HL-60/S4 treated with retinoic acid at 250 ng/mL for 4 days and 3 days (cell line): ENCODE results near the gene CDK8.
"Not testable (repeated sequence)": the region's sequence is repeated elsewhere in the genome, so short reads cannot be mapped to it uniquely, and the experiment has no call there.

Source experiments
- in situ Hi-C: fragments of 300-500 bp; cut with MboI; formaldehyde crosslinking; loops from 2 replicates; pipeline ENCODE4 v1.7.0; 2022; ENCODE audit warnings: low sequenced_read_pairs

CDK8 gene

DNA sequence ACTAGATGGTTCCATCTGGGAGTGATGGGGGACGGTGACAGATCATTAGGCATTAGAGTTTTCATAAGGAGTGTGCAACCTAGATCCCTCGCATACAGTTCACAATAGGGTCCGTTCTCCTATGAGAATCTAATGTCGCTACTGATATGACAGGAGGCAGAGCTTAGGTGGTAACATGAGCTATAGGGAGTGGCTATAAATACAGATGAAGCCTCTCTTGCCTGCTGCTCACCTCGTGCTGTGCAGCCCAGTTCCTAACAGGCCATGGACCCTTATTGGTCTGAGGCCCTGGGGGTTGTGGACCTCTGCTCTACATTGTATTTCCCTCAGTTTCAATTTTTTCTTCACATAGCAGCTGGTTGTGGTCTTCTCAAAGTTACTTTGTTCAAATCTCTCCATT, 56.5 kb downstream of the CDK8 start:
- in situ Hi-C loops, result no loop called here

DNA sequence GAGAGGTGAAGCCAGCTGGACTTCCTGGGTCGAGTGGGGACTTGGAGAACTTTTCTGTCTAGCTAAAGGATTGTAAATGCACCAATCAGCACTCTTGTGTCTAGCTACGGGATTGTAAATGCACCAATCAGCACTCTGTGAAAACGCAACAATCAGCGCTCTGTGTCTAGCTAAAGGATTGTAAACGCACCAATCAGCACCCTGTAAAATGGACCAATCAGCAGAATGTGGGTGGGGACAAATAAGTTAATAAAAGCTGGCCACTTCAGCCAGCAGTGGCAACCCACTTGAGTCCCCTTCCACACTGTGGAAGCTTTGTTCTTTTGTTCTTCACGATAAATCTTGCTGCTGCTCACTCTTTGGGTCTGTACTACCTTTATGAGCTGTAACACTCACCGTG, 58.1 kb downstream of the CDK8 start:
- in situ Hi-C loops, result not testable (repeated sequence)

DNA sequence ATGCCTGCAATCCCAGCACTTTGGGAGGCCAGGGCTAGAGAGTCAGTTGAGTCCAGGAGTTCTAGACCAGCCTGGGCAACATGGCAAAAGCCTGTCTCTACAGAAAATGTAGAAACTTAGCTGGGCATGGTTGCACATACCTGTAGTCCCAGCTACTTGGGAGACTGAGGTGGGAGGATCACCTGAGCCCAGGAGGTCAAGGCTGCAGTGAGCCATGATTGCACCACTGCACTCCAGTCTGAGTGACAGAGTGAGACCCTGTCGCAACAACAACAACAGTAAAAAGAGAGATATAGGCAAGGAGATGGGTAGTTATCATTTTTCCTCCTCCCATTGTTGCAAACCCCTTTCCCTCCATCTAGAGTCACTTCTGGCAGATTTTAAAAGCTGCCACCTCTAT, 62.2 kb downstream of the CDK8 start:
- in situ Hi-C loops, result not testable (repeated sequence)

- in situ Hi-C loops, result no loop called here
These were observed 66.8 kb downstream of the CDK8 start for GRCh38 chr13:26320766-26321165.

- in situ Hi-C loops, result no loop called here
These were observed 69.2 kb downstream of the CDK8 start for GRCh38 chr13:26323127-26323526.

DNA sequence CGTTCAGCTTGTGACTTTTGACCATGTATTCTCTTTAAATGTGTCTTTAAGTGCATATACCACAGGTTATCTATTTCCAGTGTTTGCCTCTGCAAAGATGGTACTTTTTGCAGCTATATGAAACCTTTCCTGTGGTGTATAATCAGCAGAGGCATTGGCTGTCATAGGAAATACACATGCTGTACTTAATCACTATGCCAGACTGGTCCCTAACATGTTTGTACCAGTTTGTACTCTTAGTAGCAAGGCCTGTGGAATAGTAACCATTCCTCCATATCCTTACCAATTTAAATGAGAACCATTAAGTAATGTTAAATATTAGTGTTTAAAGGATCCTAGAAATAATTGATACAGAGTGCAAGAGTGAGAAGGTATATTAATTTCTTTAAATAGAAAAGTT, 69.8 kb downstream of the CDK8 start:
- in situ Hi-C loops, result no loop called here

GRCh38 chr13:26324294-26324693, 70.4 kb downstream of the CDK8 start:
- in situ Hi-C loops, result no loop called here

DNA sequence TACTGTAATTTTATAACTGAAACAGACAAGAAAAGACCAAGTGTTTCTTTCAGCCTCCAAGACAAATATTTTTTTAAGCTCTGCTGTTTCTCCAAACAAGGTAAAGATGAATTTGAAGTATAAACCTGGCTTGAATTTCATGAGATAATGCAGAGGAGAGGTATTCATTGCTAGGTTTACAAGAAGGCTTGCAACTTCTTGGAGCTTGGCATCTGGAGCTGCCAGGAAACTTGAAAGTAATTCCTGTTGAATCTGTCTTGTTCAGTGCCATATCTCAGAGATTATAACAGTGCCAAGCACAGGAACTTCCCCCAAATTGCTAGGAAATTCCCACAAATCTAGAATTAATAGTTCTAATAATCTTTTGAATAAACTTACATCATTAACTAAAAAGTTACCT, 70.9 kb downstream of the CDK8 start:
- in situ Hi-C loops, result no loop called here

DNA sequence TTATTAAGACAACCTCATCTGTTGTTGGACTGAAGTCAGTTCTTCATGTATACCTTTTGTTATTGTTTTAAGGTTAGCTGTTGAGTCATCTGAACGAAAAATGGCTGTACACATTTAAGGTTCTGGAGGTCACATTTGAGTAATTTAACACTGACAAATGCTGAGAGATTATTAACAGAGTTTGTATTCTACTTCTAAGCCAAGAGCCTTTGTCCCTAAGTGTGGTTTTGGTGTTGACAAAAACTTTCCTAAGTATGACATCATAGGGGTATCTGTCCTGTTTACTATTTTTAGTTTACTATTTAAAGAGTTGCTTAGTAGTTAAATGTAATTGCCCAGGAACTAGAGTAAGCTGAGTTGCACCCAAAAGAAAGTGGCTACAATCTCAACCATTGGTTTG, 71.9 kb downstream of the CDK8 start:
- in situ Hi-C loops, result no loop called here

GRCh38 chr13:26326562-26326961, 72.6 kb downstream of the CDK8 start:
- in situ Hi-C loops, result no loop called here

GRCh38 chr13:26327940-26328725, 74.2 kb downstream of the CDK8 start:
- in situ Hi-C loops, result no loop called here

- in situ Hi-C loops, result no loop called here
These were observed 81.2 kb downstream of the CDK8 start for GRCh38 chr13:26335158-26335557.

DNA sequence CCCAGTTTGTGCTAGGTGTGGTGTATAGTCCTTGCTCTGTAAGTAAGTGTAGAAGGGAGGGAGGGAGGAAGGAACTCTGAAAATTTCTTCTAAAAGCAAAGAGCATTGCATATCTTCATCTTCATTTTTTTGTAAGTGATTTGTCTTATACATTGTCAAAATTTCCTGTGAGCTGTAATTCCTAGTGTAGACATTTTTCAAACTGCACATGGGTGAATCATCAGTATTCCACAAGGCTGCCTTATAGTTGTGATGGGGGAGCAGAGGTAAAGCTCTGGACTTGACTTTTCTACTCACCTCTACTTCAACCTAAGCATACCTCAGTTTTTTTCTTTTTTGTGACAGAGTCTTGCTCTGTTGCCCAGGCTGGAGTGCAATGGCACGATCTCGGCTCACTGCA, 86.9 kb downstream of the CDK8 start:
- in situ Hi-C loops, result no loop called here

DNA sequence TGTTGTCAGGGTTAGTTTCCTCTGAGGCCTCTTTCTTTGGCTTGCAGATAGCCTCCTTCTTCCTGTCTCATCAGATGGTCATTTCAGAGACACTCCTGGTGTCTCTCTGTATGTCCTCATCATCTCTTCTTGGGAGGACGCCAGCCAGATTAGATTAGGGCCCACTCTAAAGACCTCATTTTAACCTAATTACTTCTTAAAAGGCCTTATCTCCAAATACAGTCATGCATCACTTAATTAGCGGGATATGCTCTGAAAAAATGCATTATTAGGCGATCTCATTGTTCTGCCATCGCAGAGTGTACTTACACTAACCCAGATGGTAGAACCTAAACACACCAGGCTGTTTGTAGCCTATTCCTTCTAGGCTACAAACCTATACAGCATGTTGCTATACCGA, 89.0 kb downstream of the CDK8 start:
- in situ Hi-C loops, result no loop called here

GRCh38 chr13:26343816-26344215, 89.9 kb downstream of the CDK8 start:
- in situ Hi-C loops, result no loop called here

DNA sequence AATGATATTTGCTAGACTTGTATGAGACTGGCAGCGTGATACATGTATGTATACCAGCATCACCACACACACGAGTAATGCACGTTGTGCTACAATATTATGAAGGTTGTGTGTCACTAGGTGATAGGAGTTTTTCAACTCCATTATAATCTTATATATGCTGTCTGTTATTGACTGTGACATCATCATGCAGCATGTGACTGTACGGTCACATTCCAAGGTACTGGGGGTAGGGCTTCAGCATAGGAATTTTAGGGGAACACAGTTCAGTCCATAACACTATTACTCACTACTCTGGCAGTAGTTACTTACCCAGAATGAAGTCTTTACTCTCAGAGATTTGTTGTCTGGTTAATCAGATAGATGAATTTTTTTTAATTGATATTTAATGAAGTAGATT, 91.1 kb downstream of the CDK8 start:
- in situ Hi-C loops, result no loop called here

DNA sequence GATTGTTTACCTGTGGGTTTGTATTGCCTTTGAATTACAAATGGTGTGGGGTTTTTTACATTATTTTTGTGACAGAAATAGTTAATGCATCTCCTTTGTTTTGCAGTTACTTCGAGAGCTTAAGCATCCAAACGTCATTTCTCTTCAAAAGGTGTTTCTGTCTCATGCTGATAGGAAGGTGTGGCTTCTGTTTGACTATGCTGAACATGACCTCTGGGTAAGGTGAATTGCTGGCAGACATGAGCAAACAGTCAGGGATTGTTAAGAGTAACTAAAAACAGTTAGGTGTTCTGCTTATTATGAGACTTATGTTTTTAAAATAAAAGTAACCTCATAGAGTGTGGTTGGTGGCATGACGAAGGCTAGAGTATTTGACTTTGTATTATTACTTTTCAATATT, 95.0 kb downstream of the CDK8 start:
- in situ Hi-C loops, result no loop called here

DNA sequence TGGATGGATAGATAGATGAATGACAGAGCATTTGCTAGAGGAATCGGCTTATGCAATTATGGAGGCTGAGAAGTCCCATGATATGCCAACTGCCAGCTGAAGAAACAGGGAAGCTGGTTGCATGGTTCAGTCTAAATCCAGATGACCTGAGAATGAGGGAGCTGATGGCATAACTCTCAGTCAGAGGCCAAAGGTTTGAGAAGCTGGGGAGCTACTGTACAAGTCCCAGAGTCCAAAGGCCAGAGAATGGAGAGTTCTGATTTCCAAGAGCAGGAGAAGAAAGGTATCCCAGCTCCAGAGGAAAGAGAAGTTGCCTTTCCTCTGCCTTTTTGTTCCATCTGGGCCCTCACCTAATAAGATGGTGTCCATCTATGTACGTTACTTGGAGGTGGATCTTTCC, 108.3 kb downstream of the CDK8 start:
- in situ Hi-C loops, result no loop called here

DNA sequence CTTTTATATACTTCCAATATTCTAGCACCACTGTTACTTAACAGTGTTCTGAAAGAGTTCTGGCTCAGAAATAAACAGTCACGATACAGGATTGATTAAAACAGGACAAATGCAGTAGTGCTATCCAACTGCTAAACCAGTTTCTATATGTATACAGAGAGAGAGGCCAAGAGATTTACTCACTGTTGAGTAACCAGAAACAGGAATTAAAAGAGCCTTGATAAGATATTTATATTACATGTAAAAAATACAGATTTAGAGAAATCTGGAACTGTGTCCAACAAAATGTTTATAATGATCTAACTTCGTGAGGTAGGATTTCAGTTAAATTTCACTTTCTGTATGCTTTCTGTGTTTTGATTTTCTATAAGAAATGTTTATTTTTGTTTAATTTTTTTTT, 116.6 kb downstream of the CDK8 start:
- in situ Hi-C loops, result no loop called here

- in situ Hi-C loops, result no loop called here
These were observed 118.8 kb downstream of the CDK8 start for GRCh38 chr13:26372747-26373146.

GRCh38 chr13:26376430-26376829, 122.5 kb downstream of the CDK8 start:
- in situ Hi-C loops, result no loop called here

DNA sequence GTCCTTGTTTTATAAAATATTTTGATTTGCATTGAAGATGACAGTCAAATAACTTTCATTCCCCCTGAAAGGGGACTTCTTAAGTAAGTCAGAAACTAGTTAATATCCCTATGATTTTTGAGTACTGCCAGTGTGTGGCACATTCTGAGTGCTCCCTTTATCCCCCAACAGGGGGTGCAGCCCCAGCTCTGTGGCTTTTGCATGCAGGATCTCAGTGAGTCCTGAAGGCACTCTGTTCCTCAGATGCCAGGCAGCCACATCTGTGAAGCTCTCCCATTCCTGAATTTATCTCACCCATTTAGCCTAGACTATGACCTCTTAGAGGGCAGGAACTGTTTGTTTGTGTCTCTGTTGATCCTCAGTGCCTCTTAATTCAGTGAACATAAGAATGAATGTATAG, 123.1 kb downstream of the CDK8 start:
- in situ Hi-C loops, result no loop called here

DNA sequence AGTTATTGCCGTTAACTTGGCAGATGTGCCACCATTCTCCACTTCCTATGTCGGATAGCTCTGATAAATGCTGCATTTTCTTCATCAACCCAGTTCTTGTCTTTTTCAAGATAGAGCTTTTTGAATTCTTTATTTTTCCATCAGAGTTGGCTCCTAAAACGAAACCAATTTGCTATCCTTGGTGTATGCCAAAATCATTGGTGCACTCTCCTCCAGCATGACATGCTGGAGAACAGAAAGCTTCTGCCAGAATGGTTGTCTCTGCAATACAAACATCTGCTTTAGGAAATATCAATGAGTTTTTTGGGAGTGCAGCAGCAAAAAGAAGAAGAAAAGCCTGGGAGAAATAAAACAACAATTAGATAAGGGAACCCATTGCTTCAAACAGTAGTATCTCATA, 124.2 kb downstream of the CDK8 start:
- in situ Hi-C loops, result no loop called here
